Trophoblast cell (in vitro differentiated cells and primary cell): Measurements from ENCODE around the gene PSMB9.

Source experiments
- DNase-seq, 2 donors: peaks; one replicate each; pipeline ENCODE4 v3.0.0-alpha.2; 2016
- H2AFZ ChIP-seq: 2 replicates; pipeline ENCODE4 v1.6.1; 2013; ENCODE audit warnings: low read length, moderate library complexity, mild to moderate bottlenecking; ENCODE audit not compliant: insufficient read depth, poor library complexity
- H2AK5ac ChIP-seq: 2 replicates; pipeline ENCODE4 v1.6.1; 2013; ENCODE audit warnings: mild to moderate bottlenecking, low read length
- H2BK120ac ChIP-seq: 2 replicates; pipeline ENCODE4 v1.6.1; 2013; ENCODE audit warnings: low read length, mild to moderate bottlenecking, moderate library complexity; ENCODE audit not compliant: insufficient read depth, poor library complexity
- H2BK12ac ChIP-seq: 2 replicates; pipeline ENCODE4 v1.6.1; 2013; ENCODE audit warnings: mild to moderate bottlenecking, low read length, moderate library complexity
- H2BK5ac ChIP-seq: 2 replicates; pipeline ENCODE4 v1.6.1; 2013; ENCODE audit warnings: low read length, low read depth, moderate library complexity, mild to moderate bottlenecking; ENCODE audit not compliant: poor library complexity
- H3K14ac ChIP-seq: 2 replicates; pipeline ENCODE4 v1.6.1; 2013; ENCODE audit warnings: mild to moderate bottlenecking, low read length
- H3K18ac ChIP-seq: 2 replicates; pipeline ENCODE4 v1.6.1; 2013; ENCODE audit warnings: mild to moderate bottlenecking, low read length
- H3K23ac ChIP-seq: 2 replicates; pipeline ENCODE4 v1.6.1; 2013; ENCODE audit warnings: low read length
- H3K27ac ChIP-seq: 2 replicates; pipeline ENCODE4 v1.5.1; 2013; ENCODE audit warnings: low read depth, mild to moderate bottlenecking, inconsistent platforms, low read length, moderate library complexity
- H3K27me3 ChIP-seq: 2 replicates; pipeline ENCODE4 v1.6.1; 2013; ENCODE audit warnings: inconsistent platforms, mild to moderate bottlenecking, low read length, moderate library complexity; ENCODE audit not compliant: insufficient read depth
- H3K36me3 ChIP-seq, 2 experiments: 1 replicate in 1 of 2; 2 replicates in 1 of 2; pipeline ENCODE4 v1.6.1; 2013; ENCODE audit warnings: low read length in 2 of 2, mild to moderate bottlenecking in 2 of 2, moderate library complexity in 1 of 2; ENCODE audit not compliant: insufficient read depth in 2 of 2, control insufficient read depth in 1 of 2
- H3K4ac ChIP-seq: 2 replicates; pipeline ENCODE4 v1.6.1; 2013; ENCODE audit warnings: low read depth, mild to moderate bottlenecking, low read length, moderate library complexity
- H3K4me1 ChIP-seq, 2 experiments: 1 replicate in 1 of 2; 2 replicates in 1 of 2; pipeline ENCODE4 v1.6.1; 2013; ENCODE audit warnings: low read length in 2 of 2, mild to moderate bottlenecking in 2 of 2, moderate library complexity in 1 of 2; ENCODE audit not compliant: insufficient read depth in 2 of 2, control insufficient read depth in 1 of 2
- H3K4me2 ChIP-seq: 2 replicates; pipeline ENCODE4 v1.6.1; 2013; ENCODE audit warnings: inconsistent platforms, mild to moderate bottlenecking, low read length, moderate library complexity
- H3K4me3 ChIP-seq: 2 replicates; pipeline ENCODE4 v1.5.1; 2013; ENCODE audit warnings: mild to moderate bottlenecking, low read depth, low read length, inconsistent platforms
- H3K79me1 ChIP-seq: one replicate; pipeline ENCODE4 v1.6.1; 2013; ENCODE audit warnings: low read length
- H3K79me2 ChIP-seq: 2 replicates; pipeline ENCODE4 v1.6.1; 2013; ENCODE audit warnings: low read length, mild to moderate bottlenecking; ENCODE audit not compliant: control insufficient read depth, insufficient read depth, poor library complexity
- H3K9ac ChIP-seq: 2 replicates; pipeline ENCODE4 v1.6.1; 2013; ENCODE audit warnings: mild to moderate bottlenecking, low read length
- H3K9me3 ChIP-seq: 2 replicates; pipeline ENCODE4 v1.6.1; 2013; ENCODE audit warnings: low read depth, mild to moderate bottlenecking, control low read depth, inconsistent platforms, low read length; ENCODE audit not compliant: insufficient read depth
- H4K12ac ChIP-seq: 2 replicates; pipeline ENCODE4 v1.6.1; 2013; ENCODE audit warnings: low read depth, mild to moderate bottlenecking, low read length, moderate library complexity
- H4K8ac ChIP-seq: 2 replicates; pipeline ENCODE4 v1.6.1; 2013; ENCODE audit warnings: low read depth, mild to moderate bottlenecking, low read length, moderate library complexity
- H4K91ac ChIP-seq: one replicate; pipeline ENCODE4 v1.6.1; 2013; ENCODE audit warnings: low read depth, mild to moderate bottlenecking, low read length, moderate library complexity
- WGBS: extraction: QIAGEN DNeasy Blood & Tissue Kit; methylation state at CpG from one replicate; pipeline ENCODE4 v1.1.7; 2013; ENCODE audit warnings: missing lambda C conversion rate; ENCODE audit not compliant: insufficient read length, insufficient coverage; ENCODE audit errors: extremely low coverage; 5-methylcytosine and 5-hydroxymethylcytosine counted together

The PSMB9 gene

DNA sequence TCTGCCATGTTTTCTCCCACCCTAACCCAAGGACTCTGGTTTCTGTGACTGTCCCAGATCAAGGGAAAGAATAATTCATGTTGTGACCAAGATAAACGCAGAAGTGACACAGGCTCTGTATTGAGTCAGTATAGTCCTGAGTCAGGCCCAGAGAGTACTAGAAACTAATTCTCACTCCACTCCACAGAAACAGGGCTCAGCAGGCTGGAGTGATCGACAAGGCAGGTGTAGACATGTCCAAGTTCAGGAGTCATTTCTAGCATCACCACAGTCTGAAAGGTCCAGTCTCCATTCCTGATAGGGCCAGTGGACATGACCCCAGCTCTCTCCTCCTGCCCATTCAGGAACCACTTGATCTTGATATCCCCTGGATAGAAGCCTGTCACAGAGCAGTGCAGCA, 39.8 kb upstream of the PSMB9 start:
- Histone ChIP-seq H2AK5ac (no peak overlapping the region), H3K18ac (no peak overlapping the region), H4K91ac (no peak overlapping the region)

DNA sequence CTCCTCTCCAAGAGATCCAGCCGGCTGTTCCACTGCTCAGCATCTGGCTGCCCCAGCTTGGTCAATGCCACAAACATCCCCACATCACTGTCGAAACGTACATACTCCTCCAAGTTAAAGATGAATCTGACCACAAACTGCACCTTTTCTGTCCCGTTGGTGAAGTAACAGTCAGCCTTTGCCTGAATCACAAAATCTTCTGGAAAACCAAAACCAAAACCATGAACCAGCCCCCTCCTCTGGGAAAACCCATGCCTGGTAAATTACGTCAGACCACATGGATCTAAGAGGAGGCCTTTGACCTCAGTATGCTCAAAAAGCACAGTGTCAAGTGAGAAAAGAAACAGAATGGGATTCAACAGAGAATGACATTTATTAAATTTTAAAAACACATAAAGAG, 38.9 kb upstream of the PSMB9 start:
- Histone ChIP-seq H3K4ac (no peak overlapping the region), H3K79me1 (peaks cover 3% of the 10 kb centered on the region), H3K9me3 (no peaks in the 10 kb centered on the region), H4K8ac (no peak overlapping the region), H3K36me3 (no peaks in the 10 kb centered on the region), H3K18ac (no peak overlapping the region), H3K4me3 (no peak overlapping the region), H2BK12ac (no peak overlapping the region), H2AK5ac (peak overlapping the region; percentile 26), H3K79me2 (no peaks in the 10 kb centered on the region), H3K27me3 (no peaks in the 10 kb centered on the region), H3K27ac (no peak overlapping the region), H4K91ac (no peak overlapping the region), H3K9ac (no peak overlapping the region), H4K12ac (no peak overlapping the region), H2BK120ac (no peak overlapping the region), H2AFZ (no peak overlapping the region), H3K23ac (no peak overlapping the region), H3K4me1 (peaks cover 13% of the 10 kb centered on the region in 2 experiments), H3K14ac (no peak overlapping the region), H2BK5ac (no peak overlapping the region), H3K4me2 (peak overlapping the region; percentile 4)
- no peak for DNase-seq
- WGBS, result no CpG with 5 or more reads among the region's 5 CpGs

More for the DNA sequence above, 39.8 kb upstream of the PSMB9 start:
- Histone ChIP-seq H3K9ac (no peak overlapping the region), H3K14ac (no peak overlapping the region), H2BK5ac (no peak overlapping the region), H3K4me1 (peaks cover 8% of the 10 kb centered on the region in 2 experiments), H3K79me1 (peaks cover 3% of the 10 kb centered on the region), H3K27ac (no peak overlapping the region), H4K8ac (no peak overlapping the region), H2BK12ac (no peak overlapping the region), H2AFZ (no peak overlapping the region), H3K9me3 (no peaks in the 10 kb centered on the region), H3K4me3 (no peak overlapping the region), H3K36me3 (no peaks in the 10 kb centered on the region), H2BK120ac (no peak overlapping the region), H3K4ac (no peak overlapping the region), H3K23ac (no peak overlapping the region), H3K4me2 (no peak overlapping the region), H3K27me3 (no peaks in the 10 kb centered on the region), H3K79me2 (no peaks in the 10 kb centered on the region), H4K12ac (no peak overlapping the region)
- no peak for DNase-seq
- WGBS, result no CpG with 5 or more reads among the region's 2 CpGs

DNA sequence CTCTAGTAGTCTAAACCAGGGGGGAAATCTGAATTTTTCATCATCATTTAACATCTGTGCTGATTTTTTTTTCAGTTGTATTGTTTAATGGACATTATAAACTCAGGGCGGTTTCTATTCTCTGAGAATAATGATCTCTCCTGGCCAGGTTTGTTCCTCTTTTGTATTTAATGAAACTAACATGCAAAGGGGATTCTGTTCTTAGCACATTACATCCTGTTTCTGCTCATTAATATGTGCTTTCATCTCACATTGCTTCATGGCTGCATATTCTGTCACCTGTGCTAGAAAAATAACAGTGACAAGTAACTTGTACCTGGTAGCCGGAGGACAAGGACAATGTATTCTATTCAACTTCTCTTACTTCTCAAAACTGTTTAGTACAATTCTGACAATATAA, 38.0 kb upstream of the PSMB9 start:
- Histone ChIP-seq H4K8ac (no peak overlapping the region), H3K18ac (no peak overlapping the region), H3K4me2 (no peak overlapping the region), H2AK5ac (no peak overlapping the region), H3K79me2 (no peaks in the 10 kb centered on the region), H2BK12ac (no peak overlapping the region), H2BK120ac (no peak overlapping the region), H3K36me3 (no peaks in the 10 kb centered on the region), H2AFZ (no peak overlapping the region), H2BK5ac (no peak overlapping the region), H3K4ac (no peak overlapping the region), H4K91ac (no peak overlapping the region), H3K27ac (no peak overlapping the region), H3K9me3 (no peaks in the 10 kb centered on the region), H3K4me1 (peaks cover 13 to 15% of the 10 kb centered on the region in 2 experiments), H3K27me3 (no peaks in the 10 kb centered on the region), H3K14ac (no peak overlapping the region), H3K9ac (no peak overlapping the region), H3K23ac (no peak overlapping the region), H3K79me1 (peaks cover 3% of the 10 kb centered on the region), H3K4me3 (no peak overlapping the region), H4K12ac (no peak overlapping the region)
- no peak for DNase-seq
- no CpG with 5 or more reads among the region's 2 CpGs for WGBS

DNA sequence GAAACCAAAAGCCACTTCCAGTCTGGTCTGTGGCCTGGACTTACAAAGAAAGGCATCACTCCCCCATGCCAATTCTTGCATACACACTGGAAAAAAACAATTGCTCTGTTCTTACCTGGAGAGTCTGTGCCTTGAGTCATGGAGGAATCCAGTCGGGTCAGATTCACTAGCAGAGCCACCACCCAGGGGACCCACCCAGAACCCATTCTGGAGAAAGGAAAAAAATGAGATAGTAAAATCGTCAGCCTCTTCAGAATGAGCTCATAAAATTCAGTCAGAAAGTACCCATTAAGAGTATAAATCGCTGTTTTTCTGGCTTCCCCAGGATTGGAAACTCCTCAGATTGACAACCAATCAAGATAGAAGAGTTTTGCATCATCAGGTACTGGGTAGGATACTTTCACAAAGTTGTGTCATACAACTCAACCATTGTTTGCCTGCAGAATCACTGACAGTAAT, 37.2 kb upstream of the PSMB9 start, which contains the start of gene HLA-DOB:
Gene HLA-DOB, minus strand, starts transcription at position 257 of the 459 bp plus-strand sequence. Its CDS starts 51 bp downstream, at position 206.
- H3K27me3 ChIP-seq, result no peaks in the 10 kb centered on the region
- H3K14ac ChIP-seq, result no peak within 1 kb of the TSS
- H3K79me2 ChIP-seq, result no peaks in the 10 kb centered on the region
- no peaks in the 10 kb centered on the region for H3K36me3 ChIP-seq
- H4K91ac ChIP-seq, result peak within 1 kb of the TSS; percentile 55
- H3K23ac ChIP-seq, result peak within 1 kb of the TSS; percentile 80
- H4K8ac ChIP-seq, result no peak within 1 kb of the TSS
- peak within 1 kb of the TSS; percentile 40 for H3K27ac ChIP-seq
- DNase-seq, result peak; percentile 85 to 94
- no peak within 1 kb of the TSS for H4K12ac ChIP-seq
- H3K18ac ChIP-seq, result no peak within 1 kb of the TSS
- no peak within 1 kb of the TSS for H2AFZ ChIP-seq
- H3K4me3 ChIP-seq, result no peak within 1 kb of the TSS
- no CpG with 5 or more reads among the region's 3 CpGs for WGBS
- no peak within 1 kb of the TSS for H3K4ac ChIP-seq
- H3K9me3 ChIP-seq, result no peaks in the 10 kb centered on the region
- H3K4me1 ChIP-seq, result peaks cover 13 to 15% of the 10 kb centered on the region in 2 experiments
- no peak within 1 kb of the TSS for H2BK12ac ChIP-seq
- peaks cover 3% of the 10 kb centered on the region for H3K79me1 ChIP-seq
- no peak within 1 kb of the TSS for H2BK5ac ChIP-seq
- peak within 1 kb of the TSS; percentile 41 for H2BK120ac ChIP-seq
- no peak within 1 kb of the TSS for H2AK5ac ChIP-seq
- no peak within 1 kb of the TSS for H3K9ac ChIP-seq
- peak within 1 kb of the TSS; percentile 29 for H3K4me2 ChIP-seq
